GM13977 (cell line): ENCODE measurements around the gene CLDN7.

ENCODE experiments used
- DNase-seq: peaks from one replicate; pipeline ENCODE4 v3.0.0; 2012; ENCODE audit warnings: low spot score
- in situ Hi-C: fragments of 300-500 bp; cut with MboI; formaldehyde crosslinking; loops from one replicate; pipeline ENCODE4 v1.12.0; 2022; ENCODE audit warnings: low sequenced_read_pairs, low pct_unique_long_range_greater_than_20kb, mixed read lengths, inconsistent platforms; ENCODE audit not compliant: unreplicated experiment
- TF ChIP-seq, protein P1 (sequence below): IDR thresholded peaks from 2 replicates; pipeline ENCODE4 v1.5.1; 2012; ENCODE audit warnings: mild to moderate bottlenecking, control low read depth; ENCODE audit not compliant: insufficient read depth; ENCODE audit errors: extremely low read depth, missing control alignments

Gene CLDN7

DNA sequence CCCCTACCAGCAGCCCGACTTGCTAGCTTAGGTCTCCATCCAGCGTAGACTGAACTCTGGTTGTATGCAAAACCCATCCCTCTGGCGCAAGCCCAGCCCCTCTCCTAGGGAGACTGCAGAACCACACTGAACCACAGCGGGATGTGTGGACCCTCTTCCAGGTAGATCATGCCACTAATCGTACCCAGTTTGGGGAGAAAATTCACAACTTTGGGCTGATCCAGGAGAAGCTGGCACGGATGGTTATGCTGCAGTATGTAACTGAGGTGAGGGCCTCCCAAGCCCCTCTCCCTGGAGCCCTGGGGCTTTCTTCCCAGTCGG lies 39.3 kb downstream of the CLDN7 start:
- in situ Hi-C loops = no loop called here
- TF ChIP-seq, protein P1, sequence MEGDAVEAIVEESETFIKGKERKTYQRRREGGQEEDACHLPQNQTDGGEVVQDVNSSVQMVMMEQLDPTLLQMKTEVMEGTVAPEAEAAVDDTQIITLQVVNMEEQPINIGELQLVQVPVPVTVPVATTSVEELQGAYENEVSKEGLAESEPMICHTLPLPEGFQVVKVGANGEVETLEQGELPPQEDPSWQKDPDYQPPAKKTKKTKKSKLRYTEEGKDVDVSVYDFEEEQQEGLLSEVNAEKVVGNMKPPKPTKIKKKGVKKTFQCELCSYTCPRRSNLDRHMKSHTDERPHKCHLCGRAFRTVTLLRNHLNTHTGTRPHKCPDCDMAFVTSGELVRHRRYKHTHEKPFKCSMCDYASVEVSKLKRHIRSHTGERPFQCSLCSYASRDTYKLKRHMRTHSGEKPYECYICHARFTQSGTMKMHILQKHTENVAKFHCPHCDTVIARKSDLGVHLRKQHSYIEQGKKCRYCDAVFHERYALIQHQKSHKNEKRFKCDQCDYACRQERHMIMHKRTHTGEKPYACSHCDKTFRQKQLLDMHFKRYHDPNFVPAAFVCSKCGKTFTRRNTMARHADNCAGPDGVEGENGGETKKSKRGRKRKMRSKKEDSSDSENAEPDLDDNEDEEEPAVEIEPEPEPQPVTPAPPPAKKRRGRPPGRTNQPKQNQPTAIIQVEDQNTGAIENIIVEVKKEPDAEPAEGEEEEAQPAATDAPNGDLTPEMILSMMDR = no peak
- no peak for DNase-seq

DNA sequence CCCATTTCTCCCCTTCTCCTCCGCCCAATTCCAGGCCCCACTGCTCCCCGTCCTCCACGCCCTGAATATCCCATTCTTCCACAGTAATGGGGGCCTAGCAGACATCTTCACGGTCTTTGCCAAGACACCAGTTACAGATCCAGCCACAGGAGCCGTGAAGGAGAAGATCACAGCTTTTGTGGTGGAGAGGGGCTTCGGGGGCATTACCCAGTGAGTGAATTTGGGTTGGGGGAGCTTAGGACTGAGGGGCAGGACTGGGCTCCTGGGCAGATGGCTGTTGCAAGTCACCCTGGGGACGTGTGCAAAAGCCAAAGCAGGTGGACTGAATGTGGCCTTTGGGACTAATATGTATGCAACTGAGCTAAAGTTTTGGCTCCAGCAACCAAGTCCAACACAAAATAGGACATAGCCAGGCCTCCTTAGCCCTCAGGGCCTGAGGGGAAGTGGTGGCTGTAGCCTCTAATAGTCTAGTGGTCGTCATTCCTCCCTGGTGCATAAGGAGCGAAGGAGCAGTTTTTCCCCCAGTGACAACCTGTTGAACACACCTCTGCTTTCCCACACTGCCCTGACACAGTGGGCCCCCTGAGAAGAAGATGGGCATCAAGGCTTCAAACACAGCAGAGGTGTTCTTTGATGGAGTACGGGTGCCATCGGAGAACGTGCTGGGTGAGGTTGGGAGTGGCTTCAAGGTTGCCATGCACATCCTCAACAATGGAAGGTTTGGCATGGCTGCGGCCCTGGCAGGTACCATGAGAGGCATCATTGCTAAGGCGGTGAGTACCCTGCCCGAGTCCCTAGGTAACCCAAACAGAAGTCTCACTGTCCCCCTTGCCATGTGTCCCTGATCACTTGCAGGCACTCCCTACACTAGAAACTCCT lies 39.9 kb downstream of the CLDN7 start:
- no peak for DNase-seq
- TF ChIP-seq, protein P1 = no peak
- in situ Hi-C loops = no loop called here

DNA sequence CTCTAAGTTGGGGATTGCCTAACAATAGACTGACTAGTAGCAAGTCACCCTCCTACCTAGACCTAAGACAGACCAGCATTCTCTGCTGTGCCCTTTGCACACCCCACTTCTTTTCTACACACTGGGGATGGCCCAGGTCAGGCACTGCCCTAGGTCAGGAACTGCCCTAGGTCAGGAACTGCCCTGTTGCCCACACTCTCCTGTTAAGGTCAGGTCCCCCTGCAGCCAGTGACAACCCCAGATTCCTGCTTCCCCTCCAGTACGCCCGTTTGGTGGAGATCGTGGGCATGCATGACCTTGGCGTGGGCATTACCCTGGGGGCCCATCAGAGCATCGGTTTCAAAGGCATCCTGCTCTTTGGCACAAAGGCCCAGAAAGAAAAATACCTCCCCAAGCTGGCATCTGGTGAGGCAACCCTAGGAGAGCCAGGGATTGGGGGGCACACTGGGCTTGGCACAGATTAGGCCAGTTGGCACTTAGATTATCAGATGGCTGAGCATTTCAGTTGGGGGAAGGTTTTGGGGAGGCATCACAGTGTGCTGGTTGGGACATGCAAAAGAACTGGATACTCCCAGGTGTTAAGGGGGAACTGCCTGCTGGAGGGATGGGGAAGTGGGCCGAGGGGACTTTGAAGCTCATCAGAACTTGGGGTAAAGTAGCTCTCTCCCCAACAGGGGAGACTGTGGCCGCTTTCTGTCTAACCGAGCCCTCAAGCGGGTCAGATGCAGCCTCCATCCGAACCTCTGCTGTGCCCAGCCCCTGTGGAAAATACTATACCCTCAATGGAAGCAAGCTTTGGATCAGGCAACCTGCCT lies 40.8 kb downstream of the CLDN7 start:
- TF ChIP-seq, protein P1 = no peak
- no peak for DNase-seq
- in situ Hi-C loops = no loop called here

DNA sequence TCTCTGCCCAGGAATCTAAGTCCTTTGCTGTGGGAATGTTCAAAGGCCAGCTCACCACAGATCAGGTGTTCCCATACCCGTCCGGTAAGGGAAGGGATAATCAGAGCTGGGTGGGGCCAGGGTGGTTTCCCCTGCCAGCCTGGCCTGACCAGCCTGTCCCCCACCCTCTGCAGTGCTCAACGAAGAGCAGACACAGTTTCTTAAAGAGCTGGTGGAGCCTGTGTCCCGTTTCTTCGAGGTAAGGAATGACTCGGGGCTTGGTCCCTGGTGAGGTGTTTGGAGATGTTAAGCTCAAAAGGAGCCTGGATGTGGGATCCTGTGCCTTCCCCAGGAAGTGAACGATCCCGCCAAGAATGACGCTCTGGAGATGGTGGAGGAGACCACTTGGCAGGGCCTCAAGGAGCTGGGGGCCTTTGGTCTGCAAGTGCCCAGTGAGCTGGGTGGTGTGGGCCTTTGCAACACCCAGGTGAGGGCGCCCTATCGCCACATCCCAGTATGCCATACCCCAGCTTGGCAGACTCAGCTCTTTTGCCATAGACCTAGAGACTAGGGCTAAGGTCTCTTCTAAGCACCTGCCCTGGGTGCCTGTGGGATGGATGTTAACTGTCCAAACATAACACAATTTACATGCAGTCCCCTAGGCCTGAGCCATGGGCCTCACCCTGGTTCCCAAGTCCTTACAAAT lies 41.5 kb downstream of the CLDN7 start:
- in situ Hi-C loops = no loop called here
- DNase-seq = peak; percentile 79
- TF ChIP-seq, protein P1 = peak; percentile 64

DNA sequence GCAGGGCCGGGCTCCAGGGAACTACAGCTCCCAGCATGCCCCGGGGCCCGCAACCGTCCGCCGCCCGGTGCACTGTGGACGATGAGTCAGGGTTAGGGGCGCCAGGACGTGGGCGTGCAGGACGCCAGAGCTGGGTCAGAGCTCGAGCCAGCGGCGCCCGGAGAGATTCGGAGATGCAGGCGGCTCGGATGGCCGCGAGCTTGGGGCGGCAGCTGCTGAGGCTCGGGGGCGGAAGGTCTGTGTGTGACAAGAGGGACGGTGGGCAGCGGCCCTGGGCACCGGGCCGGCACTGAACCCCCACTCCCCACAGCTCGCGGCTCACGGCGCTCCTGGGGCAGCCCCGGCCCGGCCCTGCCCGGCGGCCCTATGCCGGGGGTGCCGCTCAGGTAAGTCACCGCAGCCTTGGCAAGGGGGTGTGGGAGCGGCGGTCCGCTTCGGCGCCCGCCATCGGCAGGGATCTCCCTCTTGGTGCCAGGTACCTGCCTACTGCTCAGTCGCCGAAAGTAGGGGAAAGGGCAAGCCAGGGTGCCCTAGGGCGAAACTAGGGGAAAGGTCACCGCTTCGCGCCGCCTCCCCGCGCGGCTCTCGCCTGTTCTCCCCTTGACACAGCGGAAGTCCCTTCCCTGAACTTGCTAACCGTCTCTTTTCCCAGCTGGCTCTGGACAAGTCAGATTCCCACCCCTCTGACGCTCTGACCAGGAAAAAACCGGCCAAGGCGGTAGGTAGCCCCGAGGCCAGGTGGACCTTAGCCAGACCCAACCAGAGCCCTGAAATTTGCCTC lies 42.3 kb downstream of the CLDN7 start, which contains the start of the genes ACADVL and DLG4:
TSS of gene ACADVL (plus strand) at position 127 of the 781 bp plus-strand sequence. CDS start at position 174, 47 bp downstream.
TSS of gene DLG4 (minus strand) at position 25 of the 781 bp plus-strand sequence.
- in situ Hi-C loops = no loop called here
- TF ChIP-seq, protein P1 = no peak
- peak; percentile 94 for DNase-seq
